Measurements from ENCODE around the gene RNF20. TPM values are rescaled to one million over a fixed set of nuclear protein-coding genes. Genes with fewer than 3 reads are reported as not detected.

Gene RNF20
- total and polyA plus RNA-seq, 10 of the 15 experiments (the other 5 are each of a cell fraction or from before 2014, with no cell fraction given), result 7.5 to 38.9 (median 26.7) TPM

DNA sequence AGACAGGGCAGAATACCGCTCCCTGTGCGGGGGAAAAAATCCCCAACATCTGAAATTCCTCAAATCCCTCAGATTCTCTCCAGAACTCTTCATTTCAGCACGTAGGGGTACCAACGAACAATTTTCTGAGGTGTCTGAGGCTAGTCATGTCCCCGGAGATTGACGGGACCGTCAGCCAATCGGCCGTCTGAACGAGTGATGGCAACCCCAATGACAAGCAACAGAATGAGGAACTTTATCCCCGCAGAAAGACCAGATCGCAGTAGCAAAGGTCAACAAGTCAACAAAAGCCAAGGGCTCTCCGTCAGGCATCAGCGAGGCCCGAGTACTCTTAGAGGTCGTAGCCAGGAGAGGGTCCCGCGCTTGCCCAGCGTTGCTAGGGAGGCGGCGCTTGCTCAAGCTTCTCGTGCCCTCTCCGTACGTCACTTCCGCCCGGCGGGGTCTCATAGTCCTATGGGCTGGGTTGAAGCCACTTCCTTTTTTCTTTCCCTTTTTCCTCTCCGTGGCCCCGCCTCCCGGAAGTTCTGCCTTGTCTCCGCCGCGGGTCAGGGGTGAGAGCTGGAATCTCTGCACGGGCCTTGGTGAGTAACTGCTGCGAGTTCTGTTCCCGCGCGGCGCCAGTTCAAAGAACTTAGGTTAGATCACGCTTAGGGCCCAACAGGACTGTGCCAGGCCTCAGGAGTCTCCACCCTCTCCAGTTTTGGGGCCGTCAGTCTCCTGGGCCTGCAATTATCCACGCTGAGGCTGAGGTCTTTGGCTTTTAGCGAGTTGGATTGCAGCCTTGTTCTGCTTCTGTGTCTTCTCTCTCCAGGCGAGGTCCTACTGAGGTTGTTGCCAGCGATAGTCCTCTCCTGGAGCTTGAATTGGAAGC is at the start of gene RNF20 (continued):
- TF ChIP-seq, protein P1, sequence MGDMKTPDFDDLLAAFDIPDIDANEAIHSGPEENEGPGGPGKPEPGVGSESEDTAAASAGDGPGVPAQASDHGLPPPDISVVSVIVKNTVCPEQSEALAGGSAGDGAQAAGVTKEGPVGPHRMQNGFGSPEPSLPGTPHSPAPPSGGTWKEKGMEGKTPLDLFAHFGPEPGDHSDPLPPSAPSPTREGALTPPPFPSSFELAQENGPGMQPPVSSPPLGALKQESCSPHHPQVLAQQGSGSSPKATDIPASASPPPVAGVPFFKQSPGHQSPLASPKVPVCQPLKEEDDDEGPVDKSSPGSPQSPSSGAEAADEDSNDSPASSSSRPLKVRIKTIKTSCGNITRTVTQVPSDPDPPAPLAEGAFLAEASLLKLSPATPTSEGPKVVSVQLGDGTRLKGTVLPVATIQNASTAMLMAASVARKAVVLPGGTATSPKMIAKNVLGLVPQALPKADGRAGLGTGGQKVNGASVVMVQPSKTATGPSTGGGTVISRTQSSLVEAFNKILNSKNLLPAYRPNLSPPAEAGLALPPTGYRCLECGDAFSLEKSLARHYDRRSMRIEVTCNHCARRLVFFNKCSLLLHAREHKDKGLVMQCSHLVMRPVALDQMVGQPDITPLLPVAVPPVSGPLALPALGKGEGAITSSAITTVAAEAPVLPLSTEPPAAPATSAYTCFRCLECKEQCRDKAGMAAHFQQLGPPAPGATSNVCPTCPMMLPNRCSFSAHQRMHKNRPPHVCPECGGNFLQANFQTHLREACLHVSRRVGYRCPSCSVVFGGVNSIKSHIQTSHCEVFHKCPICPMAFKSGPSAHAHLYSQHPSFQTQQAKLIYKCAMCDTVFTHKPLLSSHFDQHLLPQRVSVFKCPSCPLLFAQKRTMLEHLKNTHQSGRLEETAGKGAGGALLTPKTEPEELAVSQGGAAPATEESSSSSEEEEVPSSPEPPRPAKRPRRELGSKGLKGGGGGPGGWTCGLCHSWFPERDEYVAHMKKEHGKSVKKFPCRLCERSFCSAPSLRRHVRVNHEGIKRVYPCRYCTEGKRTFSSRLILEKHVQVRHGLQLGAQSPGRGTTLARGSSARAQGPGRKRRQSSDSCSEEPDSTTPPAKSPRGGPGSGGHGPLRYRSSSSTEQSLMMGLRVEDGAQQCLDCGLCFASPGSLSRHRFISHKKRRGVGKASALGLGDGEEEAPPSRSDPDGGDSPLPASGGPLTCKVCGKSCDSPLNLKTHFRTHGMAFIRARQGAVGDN (IDR thresholded peaks at IDR 0.05), result 0 out of 2 replicates have a peak, but pooled peaks have one; percentile 26
- TF ChIP-seq MXI1 (IDR thresholded peaks at IDR 0.05; ENCODE audit: low read depth, low read length) (peak; percentile 58; the same call in 1 of the 2 replicates), ZNF217 (IDR thresholded peaks at IDR 0.05) (no peak), POLR2A (IDR thresholded peaks at IDR 0.05; ENCODE audit: low read depth, low read length) (peak; percentile 67), NBN (IDR thresholded peaks at IDR 0.05) (peak; percentile 86), CEBPB (IDR thresholded peaks at IDR 0.05; ENCODE audit: borderline replicate concordance in 1 of 2, low read depth in 2 of 2, low read length in 2 of 2) (no peak), NR2C2 (IDR thresholded peaks at IDR 0.05; ENCODE audit: borderline replicate concordance, control insufficient read depth, insufficient read length, low read depth) (peak; percentile 54), KDM1A (IDR thresholded peaks at IDR 0.05; ENCODE audit: borderline replicate concordance) (no peak), SIN3A (IDR thresholded peaks at IDR 0.05; ENCODE audit: low read depth, low read length) (0 out of 2 replicates have a peak, but pooled peaks have one; percentile 24), ETV6 (conservative IDR thresholded peaks at IDR 0.05 in 1 of 2, IDR thresholded peaks at IDR 0.05 in 1 of 2; ENCODE audit: borderline replicate concordance in 1 of 2, low read depth in 1 of 2) (peak in 1 of 2 experiments; percentile 64; a peak in 1 of 4 replicates), EP300 (IDR thresholded peaks at IDR 0.05; ENCODE audit: borderline replicate concordance in 1 of 2, control insufficient read depth in 1 of 2, low read depth in 2 of 2, low read length in 2 of 2) (no peak), MTA2 (IDR thresholded peaks at IDR 0.05; ENCODE audit: low read depth) (peak; percentile 59; the same call in 1 of the 2 replicates), BMI1 (IDR thresholded peaks at IDR 0.05; ENCODE audit: borderline replicate concordance) (peak; percentile 57; the same call in 1 of the 2 replicates), CREM (IDR thresholded peaks at IDR 0.05; ENCODE audit: low read depth) (peak; percentile 96), FOS (IDR thresholded peaks at IDR 0.05; ENCODE audit: borderline replicate concordance, extremely low read depth, insufficient read length) (peak; percentile 38), SIX5 (IDR thresholded peaks at IDR 0.05; ENCODE audit: low read depth, low read length, severe bottlenecking) (peak; percentile 72), HCFC1 (IDR thresholded peaks at IDR 0.05; ENCODE audit: low read length) (peak; percentile 77)
- TF ChIP-seq, protein P2, sequence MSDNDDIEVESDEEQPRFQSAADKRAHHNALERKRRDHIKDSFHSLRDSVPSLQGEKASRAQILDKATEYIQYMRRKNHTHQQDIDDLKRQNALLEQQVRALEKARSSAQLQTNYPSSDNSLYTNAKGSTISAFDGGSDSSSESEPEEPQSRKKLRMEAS (IDR thresholded peaks at IDR 0.05; ENCODE audit: low read depth, low read length), result no peak; the same call in 1 of the 2 replicates
- TF ChIP-seq, protein P3, sequence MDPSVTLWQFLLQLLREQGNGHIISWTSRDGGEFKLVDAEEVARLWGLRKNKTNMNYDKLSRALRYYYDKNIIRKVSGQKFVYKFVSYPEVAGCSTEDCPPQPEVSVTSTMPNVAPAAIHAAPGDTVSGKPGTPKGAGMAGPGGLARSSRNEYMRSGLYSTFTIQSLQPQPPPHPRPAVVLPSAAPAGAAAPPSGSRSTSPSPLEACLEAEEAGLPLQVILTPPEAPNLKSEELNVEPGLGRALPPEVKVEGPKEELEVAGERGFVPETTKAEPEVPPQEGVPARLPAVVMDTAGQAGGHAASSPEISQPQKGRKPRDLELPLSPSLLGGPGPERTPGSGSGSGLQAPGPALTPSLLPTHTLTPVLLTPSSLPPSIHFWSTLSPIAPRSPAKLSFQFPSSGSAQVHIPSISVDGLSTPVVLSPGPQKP (IDR thresholded peaks at IDR 0.05; ENCODE audit: low read depth, low read length), result peak; percentile 65; the same call in 1 of the 2 replicates
- TF ChIP-seq, protein P4, sequence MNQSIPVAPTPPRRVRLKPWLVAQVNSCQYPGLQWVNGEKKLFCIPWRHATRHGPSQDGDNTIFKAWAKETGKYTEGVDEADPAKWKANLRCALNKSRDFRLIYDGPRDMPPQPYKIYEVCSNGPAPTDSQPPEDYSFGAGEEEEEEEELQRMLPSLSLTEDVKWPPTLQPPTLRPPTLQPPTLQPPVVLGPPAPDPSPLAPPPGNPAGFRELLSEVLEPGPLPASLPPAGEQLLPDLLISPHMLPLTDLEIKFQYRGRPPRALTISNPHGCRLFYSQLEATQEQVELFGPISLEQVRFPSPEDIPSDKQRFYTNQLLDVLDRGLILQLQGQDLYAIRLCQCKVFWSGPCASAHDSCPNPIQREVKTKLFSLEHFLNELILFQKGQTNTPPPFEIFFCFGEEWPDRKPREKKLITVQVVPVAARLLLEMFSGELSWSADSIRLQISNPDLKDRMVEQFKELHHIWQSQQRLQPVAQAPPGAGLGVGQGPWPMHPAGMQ (IDR thresholded peaks at IDR 0.05; ENCODE audit: borderline replicate concordance), result no peak

Data from GM12878 (cell line).